ENCODE results near the gene FBXO47. TPM values are rescaled to one million over a fixed set of nuclear protein-coding genes. Genes with fewer than 3 reads are reported as not detected.

Gene FBXO47
- total and polyA plus RNA-seq, 10 of the 15 experiments (the other 5 are each of a cell fraction or from before 2014, with no cell fraction given), result 0.04 to 0.06 (median 0.06) TPM; not detected in 7

DNA sequence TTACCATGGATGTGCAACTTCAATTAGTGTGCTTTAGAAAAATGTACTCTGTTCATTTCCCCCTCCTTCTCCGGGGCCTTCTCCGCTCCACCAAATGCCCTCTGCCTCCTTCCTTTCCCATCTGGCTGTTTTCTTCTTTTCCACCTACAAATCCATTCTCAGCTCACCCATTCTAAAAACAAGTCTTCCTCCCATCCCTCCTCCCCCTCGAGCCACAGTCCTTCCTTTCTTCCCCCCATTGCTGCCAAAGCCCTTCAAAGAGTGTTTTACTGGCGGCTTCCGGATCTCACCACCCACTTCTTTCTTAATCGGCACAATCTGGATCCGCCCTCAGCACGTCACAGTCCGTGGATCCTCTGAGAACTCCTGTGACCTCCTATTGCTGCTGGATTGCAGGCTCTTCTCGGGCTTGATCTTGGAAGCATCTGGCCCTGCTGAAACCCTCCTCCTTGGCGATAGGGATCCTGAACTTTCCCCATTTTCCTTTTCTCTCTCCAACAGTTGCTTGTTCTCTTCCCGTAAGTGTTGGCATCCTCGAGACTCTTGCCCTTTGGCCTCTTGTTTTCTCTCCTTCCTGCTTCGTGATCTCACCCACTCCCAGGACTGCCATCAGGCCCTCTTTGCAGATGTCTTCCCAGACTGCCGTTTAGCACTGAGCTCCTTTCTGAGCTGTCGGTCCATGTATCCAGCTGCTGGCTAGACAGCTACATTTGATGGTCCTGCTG lies 36.0 kb upstream of the FBXO47 start:
- DNase-seq (ENCODE audit: low read depth, low spot score), result no peak
- FAIRE-seq, result no peak
- Histone ChIP-seq H3K4me2 (ENCODE audit: control insufficient read depth, insufficient read depth) (no peak overlapping the region), H3K27me3 (replicated peaks in 1 of 2; ENCODE audit: control insufficient read depth in 2 of 2, insufficient read depth in 2 of 2, low read length in 1 of 2) (peaks cover 0 to 5% of the 10 kb centered on the region in 2 experiments; a peak in 3 of 4 replicates), H3K4me3 (no peak overlapping the region), H3K9ac (ENCODE audit: control insufficient read depth, insufficient read depth, low read length) (no peak overlapping the region), H3K36me3 (ENCODE audit: control insufficient read depth in 2 of 2, insufficient read depth in 2 of 2, low read length in 1 of 2) (no peaks in the 10 kb centered on the region), H2AFZ (ENCODE audit: control insufficient read depth, low read depth, low read length) (no peak overlapping the region), H4K20me1 (ENCODE audit: control insufficient read depth, insufficient read depth) (no peaks in the 10 kb centered on the region), H3K9me3 (replicated peaks; ENCODE audit: control insufficient read depth, insufficient read depth, low read length) (no peaks in the 10 kb centered on the region; the same call in 2 of the 3 replicates), H3K79me2 (ENCODE audit: control insufficient read depth, insufficient read depth, low read length) (no peaks in the 10 kb centered on the region), H3K27ac (ENCODE audit: control insufficient read depth, insufficient read depth) (no peak overlapping the region), H3K4me1 (ENCODE audit: control insufficient read depth, insufficient read depth, low read length) (no peaks in the 10 kb centered on the region)
- RAD21 ChIA-PET (ENCODE audit: unreplicated experiment), result no interaction called here
- no TSS peak for BruUV-seq (replicated peaks)
- ATAC-seq, result no peak
- SMC1A ChIA-PET (ENCODE audit: uncharacterized antibody, unreplicated experiment), result no interaction called here
- in situ Hi-C loops (cut with MboI) (no loop called here), intact Hi-C loops (cut with micrococcal nuclease; ENCODE audit: unreplicated experiment) (no loop called here)
- no peak for TF ChIP-seq BMI1 (IDR thresholded peaks at IDR 0.05; ENCODE audit: borderline replicate concordance)
- no peak for TF ChIP-seq MTA3 (IDR thresholded peaks at IDR 0.05; ENCODE audit: borderline replicate concordance, low read length)
- TF ChIP-seq ESRRA (IDR thresholded peaks at IDR 0.05; ENCODE audit: low read length), result no peak
- TF ChIP-seq, protein P1, sequence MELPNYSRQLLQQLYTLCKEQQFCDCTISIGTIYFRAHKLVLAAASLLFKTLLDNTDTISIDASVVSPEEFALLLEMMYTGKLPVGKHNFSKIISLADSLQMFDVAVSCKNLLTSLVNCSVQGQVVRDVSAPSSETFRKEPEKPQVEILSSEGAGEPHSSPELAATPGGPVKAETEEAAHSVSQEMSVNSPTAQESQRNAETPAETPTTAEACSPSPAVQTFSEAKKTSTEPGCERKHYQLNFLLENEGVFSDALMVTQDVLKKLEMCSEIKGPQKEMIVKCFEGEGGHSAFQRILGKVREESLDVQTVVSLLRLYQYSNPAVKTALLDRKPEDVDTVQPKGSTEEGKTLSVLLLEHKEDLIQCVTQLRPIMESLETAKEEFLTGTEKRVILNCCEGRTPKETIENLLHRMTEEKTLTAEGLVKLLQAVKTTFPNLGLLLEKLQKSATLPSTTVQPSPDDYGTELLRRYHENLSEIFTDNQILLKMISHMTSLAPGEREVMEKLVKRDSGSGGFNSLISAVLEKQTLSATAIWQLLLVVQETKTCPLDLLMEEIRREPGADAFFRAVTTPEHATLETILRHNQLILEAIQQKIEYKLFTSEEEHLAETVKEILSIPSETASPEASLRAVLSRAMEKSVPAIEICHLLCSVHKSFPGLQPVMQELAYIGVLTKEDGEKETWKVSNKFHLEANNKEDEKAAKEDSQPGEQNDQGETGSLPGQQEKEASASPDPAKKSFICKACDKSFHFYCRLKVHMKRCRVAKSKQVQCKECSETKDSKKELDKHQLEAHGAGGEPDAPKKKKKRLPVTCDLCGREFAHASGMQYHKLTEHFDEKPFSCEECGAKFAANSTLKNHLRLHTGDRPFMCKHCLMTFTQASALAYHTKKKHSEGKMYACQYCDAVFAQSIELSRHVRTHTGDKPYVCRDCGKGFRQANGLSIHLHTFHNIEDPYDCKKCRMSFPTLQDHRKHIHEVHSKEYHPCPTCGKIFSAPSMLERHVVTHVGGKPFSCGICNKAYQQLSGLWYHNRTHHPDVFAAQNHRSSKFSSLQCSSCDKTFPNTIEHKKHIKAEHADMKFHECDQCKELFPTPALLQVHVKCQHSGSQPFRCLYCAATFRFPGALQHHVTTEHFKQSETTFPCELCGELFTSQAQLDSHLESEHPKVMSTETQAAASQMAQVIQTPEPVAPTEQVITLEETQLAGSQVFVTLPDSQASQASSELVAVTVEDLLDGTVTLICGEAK (IDR thresholded peaks at IDR 0.05; ENCODE audit: borderline replicate concordance), result no peak
- no peak for TF ChIP-seq NFXL1 (IDR thresholded peaks at IDR 0.05; ENCODE audit: borderline replicate concordance)
- no peak for TF ChIP-seq ZNF207 (IDR thresholded peaks at IDR 0.05; ENCODE audit: borderline replicate concordance)
- TF ChIP-seq POLR2AphosphoS5 (IDR thresholded peaks at IDR 0.05; ENCODE audit: low read length), result no peak
- TF ChIP-seq TCF3 (IDR thresholded peaks at IDR 0.05; ENCODE audit: borderline replicate concordance, insufficient read depth, low read depth, low read length), result no peak
- no peak for TF ChIP-seq MLLT1 (IDR thresholded peaks at IDR 0.05)
- POLR2A ChIA-PET, result no interaction called here
- CTCF ChIA-PET, result no interaction called here
- 19% methylated on average over 15 of the region's 16 CpGs for WGBS (ENCODE audit: insufficient coverage, insufficient replicate concordance, low lambda C conversion rate, missing lambda C conversion rate)
